Neural cell (in vitro differentiated cells): ENCODE data around the gene BHMT.

ENCODE experiments used
- EP300 ChIP-seq: fragments of 450-650 bp; conservative IDR thresholded peaks from 2 replicates; pipeline ENCODE4 v1.6.1; 2014; ENCODE audit warnings: antibody characterized with exemption, mild to moderate bottlenecking, moderate library complexity; ENCODE audit not compliant: poor library complexity, severe bottlenecking
- EZH2 ChIP-seq: fragments of 200-600, 300-800 bp; shearing (Covaris generic), sonication (generic); IDR thresholded peaks from 2 replicates; pipeline ENCODE4 v1.6.1; 2014; ENCODE audit warnings: antibody characterized with exemption, low read length, borderline replicate concordance, mild to moderate bottlenecking; ENCODE audit not compliant: insufficient read depth, poor library complexity, severe bottlenecking
- MXI1 ChIP-seq: fragments of 450-650 bp; conservative IDR thresholded peaks from 2 replicates; pipeline ENCODE4 v1.6.1; 2014; ENCODE audit warnings: antibody characterized with exemption, mild to moderate bottlenecking; ENCODE audit not compliant: poor library complexity, severe bottlenecking
- POLR2AphosphoS5 ChIP-seq: IDR thresholded peaks from 2 replicates; pipeline ENCODE4 v1.6.1; 2012
- RAD21 ChIP-seq: fragments of 450-650 bp; conservative IDR thresholded peaks from 2 replicates; pipeline ENCODE4 v1.6.1; 2014; ENCODE audit warnings: antibody characterized with exemption, mild to moderate bottlenecking, moderate library complexity
- TAF1 ChIP-seq: IDR thresholded peaks from 2 replicates; pipeline ENCODE4 v1.6.1; 2012; ENCODE audit warnings: low read depth
- TF ChIP-seq, protein P1 (sequence below): fragments of 450-650 bp; IDR thresholded peaks from 2 replicates; pipeline ENCODE4 v1.5.1; 2014; ENCODE audit warnings: antibody characterized with exemption, mild to moderate bottlenecking, moderate library complexity; ENCODE audit not compliant: poor library complexity, severe bottlenecking
- TF ChIP-seq, protein P2 (sequence below): IDR thresholded peaks from 2 replicates; pipeline ENCODE4 v1.6.1; 2012; ENCODE audit warnings: borderline replicate concordance

DNA sequence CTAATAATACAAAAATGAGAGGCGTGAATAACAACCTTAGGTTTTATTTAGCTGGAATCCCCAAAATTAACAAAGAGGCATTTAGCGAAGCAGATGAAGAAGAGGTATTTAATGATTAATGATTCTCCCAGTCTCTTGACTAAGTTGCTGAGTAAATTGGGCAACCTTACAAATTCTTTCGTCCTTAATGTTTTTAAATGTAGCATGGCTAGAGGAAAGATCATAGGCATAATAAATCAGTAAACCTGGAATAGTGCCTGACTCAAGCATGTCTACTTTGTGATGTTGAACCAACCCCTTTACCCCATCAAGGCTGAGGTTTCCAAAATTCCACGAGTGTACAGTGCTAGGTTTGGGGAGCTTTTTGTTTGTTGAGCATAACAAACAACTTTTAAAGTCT is 7.9 kb downstream of the BHMT start:
- TF ChIP-seq, protein P1, sequence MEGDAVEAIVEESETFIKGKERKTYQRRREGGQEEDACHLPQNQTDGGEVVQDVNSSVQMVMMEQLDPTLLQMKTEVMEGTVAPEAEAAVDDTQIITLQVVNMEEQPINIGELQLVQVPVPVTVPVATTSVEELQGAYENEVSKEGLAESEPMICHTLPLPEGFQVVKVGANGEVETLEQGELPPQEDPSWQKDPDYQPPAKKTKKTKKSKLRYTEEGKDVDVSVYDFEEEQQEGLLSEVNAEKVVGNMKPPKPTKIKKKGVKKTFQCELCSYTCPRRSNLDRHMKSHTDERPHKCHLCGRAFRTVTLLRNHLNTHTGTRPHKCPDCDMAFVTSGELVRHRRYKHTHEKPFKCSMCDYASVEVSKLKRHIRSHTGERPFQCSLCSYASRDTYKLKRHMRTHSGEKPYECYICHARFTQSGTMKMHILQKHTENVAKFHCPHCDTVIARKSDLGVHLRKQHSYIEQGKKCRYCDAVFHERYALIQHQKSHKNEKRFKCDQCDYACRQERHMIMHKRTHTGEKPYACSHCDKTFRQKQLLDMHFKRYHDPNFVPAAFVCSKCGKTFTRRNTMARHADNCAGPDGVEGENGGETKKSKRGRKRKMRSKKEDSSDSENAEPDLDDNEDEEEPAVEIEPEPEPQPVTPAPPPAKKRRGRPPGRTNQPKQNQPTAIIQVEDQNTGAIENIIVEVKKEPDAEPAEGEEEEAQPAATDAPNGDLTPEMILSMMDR = no peak
- TF ChIP-seq EP300 (no peak), POLR2AphosphoS5 (no peak), RAD21 (no peak), EZH2 (no peak), TAF1 (no peak), MXI1 (no peak)
- TF ChIP-seq, protein P2, sequence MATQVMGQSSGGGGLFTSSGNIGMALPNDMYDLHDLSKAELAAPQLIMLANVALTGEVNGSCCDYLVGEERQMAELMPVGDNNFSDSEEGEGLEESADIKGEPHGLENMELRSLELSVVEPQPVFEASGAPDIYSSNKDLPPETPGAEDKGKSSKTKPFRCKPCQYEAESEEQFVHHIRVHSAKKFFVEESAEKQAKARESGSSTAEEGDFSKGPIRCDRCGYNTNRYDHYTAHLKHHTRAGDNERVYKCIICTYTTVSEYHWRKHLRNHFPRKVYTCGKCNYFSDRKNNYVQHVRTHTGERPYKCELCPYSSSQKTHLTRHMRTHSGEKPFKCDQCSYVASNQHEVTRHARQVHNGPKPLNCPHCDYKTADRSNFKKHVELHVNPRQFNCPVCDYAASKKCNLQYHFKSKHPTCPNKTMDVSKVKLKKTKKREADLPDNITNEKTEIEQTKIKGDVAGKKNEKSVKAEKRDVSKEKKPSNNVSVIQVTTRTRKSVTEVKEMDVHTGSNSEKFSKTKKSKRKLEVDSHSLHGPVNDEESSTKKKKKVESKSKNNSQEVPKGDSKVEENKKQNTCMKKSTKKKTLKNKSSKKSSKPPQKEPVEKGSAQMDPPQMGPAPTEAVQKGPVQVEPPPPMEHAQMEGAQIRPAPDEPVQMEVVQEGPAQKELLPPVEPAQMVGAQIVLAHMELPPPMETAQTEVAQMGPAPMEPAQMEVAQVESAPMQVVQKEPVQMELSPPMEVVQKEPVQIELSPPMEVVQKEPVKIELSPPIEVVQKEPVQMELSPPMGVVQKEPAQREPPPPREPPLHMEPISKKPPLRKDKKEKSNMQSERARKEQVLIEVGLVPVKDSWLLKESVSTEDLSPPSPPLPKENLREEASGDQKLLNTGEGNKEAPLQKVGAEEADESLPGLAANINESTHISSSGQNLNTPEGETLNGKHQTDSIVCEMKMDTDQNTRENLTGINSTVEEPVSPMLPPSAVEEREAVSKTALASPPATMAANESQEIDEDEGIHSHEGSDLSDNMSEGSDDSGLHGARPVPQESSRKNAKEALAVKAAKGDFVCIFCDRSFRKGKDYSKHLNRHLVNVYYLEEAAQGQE = no peak
